ENCODE measurements around the gene EEF2K. TPM values are rescaled to one million over a fixed set of nuclear protein-coding genes. Genes with fewer than 3 reads are reported as not detected.

The EEF2K gene
- total and polyA plus RNA-seq, 4 donors, result 5.6 to 40.8 (median 17.4) TPM

DNA sequence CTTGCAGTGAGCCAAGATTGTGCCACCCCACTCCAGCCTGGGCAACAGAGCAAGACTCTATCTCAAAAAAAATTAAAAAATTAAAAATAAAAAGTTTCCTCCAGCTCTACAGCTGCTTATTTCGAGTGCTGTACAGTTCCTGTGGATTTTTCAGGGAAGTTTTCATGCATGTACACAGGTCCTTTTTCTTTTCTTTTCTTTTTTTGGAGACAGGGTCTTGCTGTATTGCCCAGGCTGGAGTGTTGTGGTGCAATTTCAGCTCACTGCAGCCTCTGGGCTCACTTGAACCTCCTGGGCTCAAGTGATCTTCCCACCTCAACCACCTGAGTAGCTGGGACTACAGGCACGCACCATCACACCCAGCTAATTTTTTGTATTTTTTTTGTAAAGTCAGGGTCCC is 15.9 kb downstream of the EEF2K start:
- WGBS, 2 donors, result 92 to 97% methylated on average over 2 of the region's 2 CpGs
- Histone ChIP-seq H3K4me3 (no peak overlapping the region), H3K27ac (ENCODE audit: low read depth in 1 of 2, low read length in 1 of 2) (no peak overlapping the region), H3K4me1 (ENCODE audit: control insufficient read depth in 5 of 5, insufficient read depth in 5 of 5, low read length in 5 of 5) (peaks cover 0 to 10% (median 5%) of the 10 kb centered on the region in 5 donors), H3K36me3 (ENCODE audit: control insufficient read depth in 4 of 4, insufficient read depth in 4 of 4, low read length in 4 of 4) (peaks cover 0 to 4% (median under 1%) of the 10 kb centered on the region in 4 donors), H3K9me3 (ENCODE audit: control insufficient read depth in 4 of 4, insufficient read depth in 3 of 4, low read length in 3 of 4) (peaks cover 0 to 2% (median 0%) of the 10 kb centered on the region in 4 donors), H3K27me3 (ENCODE audit: control insufficient read depth in 3 of 3, insufficient read depth in 3 of 3, low read length in 2 of 3) (no peaks in the 10 kb centered on the region), H3K9ac (ENCODE audit: insufficient read depth in 1 of 2, low read length in 2 of 2) (no peak overlapping the region)
- TF ChIP-seq CTCF (IDR thresholded peaks at IDR 0.05; ENCODE audit: control extremely low read depth, extremely low read depth), result no peak
- no peak for DNase-seq
- no peak for ATAC-seq (ENCODE audit: insufficient read depth, low FRiP score)

DNA sequence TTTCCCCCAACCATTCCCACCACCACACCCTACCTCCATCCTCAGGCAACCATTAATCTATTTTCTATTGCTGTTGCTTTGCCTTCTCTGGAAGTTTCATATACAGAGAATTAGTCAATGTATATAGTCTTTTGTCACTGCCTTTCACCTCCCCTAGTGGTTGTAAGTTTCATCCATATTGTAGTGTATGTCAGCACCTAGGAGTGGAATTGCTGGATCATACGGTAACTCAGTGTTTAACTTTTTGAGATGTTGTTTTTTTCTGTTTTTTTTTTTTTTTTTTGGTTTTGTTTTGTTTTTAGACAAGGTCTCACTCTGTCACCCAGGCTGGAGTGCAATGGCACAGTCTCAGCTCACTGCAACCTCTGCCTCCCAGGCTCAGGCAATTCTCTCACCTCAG is 16.9 kb downstream of the EEF2K start:
- no peak overlapping the region for H3K9ac ChIP-seq (ENCODE audit: insufficient read depth in 1 of 2, low read length in 2 of 2)
- H3K27ac ChIP-seq (ENCODE audit: low read depth in 1 of 2, low read length in 1 of 2), result no peak overlapping the region
- H3K4me1 ChIP-seq (ENCODE audit: control insufficient read depth in 5 of 5, insufficient read depth in 5 of 5, low read length in 5 of 5), result peaks cover 0 to 10% (median 5%) of the 10 kb centered on the region in 5 donors
- peaks cover 0 to 6% (median 2%) of the 10 kb centered on the region in 4 donors for H3K36me3 ChIP-seq (ENCODE audit: control insufficient read depth in 4 of 4, insufficient read depth in 4 of 4, low read length in 4 of 4)
- ATAC-seq (ENCODE audit: insufficient read depth, low FRiP score) (no peak), DNase-seq (no peak)
- TF ChIP-seq CTCF (IDR thresholded peaks at IDR 0.05; ENCODE audit: control extremely low read depth, extremely low read depth), result no peak
- peaks cover 0 to 2% (median 0%) of the 10 kb centered on the region in 4 donors for H3K9me3 ChIP-seq (ENCODE audit: control insufficient read depth in 4 of 4, insufficient read depth in 3 of 4, low read length in 3 of 4)
- no peaks in the 10 kb centered on the region for H3K27me3 ChIP-seq (ENCODE audit: control insufficient read depth in 3 of 3, insufficient read depth in 3 of 3, low read length in 2 of 3)
- WGBS, 2 donors, result 82 to 97% methylated on average over 1 of the region's 1 CpG
- no peak overlapping the region for H3K4me3 ChIP-seq

- Histone ChIP-seq H3K27ac (ENCODE audit: low read depth in 1 of 2, low read length in 1 of 2) (peak overlapping the region in 1 of 2 donors; percentile 44), H3K9me3 (ENCODE audit: control insufficient read depth in 4 of 4, insufficient read depth in 3 of 4, low read length in 3 of 4) (no peaks in the 10 kb centered on the region), H3K36me3 (ENCODE audit: control insufficient read depth in 4 of 4, insufficient read depth in 4 of 4, low read length in 4 of 4) (peaks cover 0 to 9% (median 4%) of the 10 kb centered on the region in 4 donors), H3K27me3 (ENCODE audit: control insufficient read depth in 3 of 3, insufficient read depth in 3 of 3, low read length in 2 of 3) (no peaks in the 10 kb centered on the region), H3K4me1 (ENCODE audit: control insufficient read depth in 5 of 5, insufficient read depth in 5 of 5, low read length in 5 of 5) (peaks cover 0 to 7% (median 0%) of the 10 kb centered on the region in 5 donors), H3K9ac (ENCODE audit: insufficient read depth in 1 of 2, low read length in 2 of 2) (no peak overlapping the region), H3K4me3 (no peak overlapping the region)
- ATAC-seq (ENCODE audit: insufficient read depth, low FRiP score), result no peak
- no peak for TF ChIP-seq CTCF (IDR thresholded peaks at IDR 0.05; ENCODE audit: control extremely low read depth, extremely low read depth)
- 64 to 84% methylated on average over 7 of the region's 7 CpGs for WGBS, 2 donors
- DNase-seq, result no peak
These were observed 19.0 kb downstream of the EEF2K start for GRCh38 chr16:22225060-22225459.

DNA sequence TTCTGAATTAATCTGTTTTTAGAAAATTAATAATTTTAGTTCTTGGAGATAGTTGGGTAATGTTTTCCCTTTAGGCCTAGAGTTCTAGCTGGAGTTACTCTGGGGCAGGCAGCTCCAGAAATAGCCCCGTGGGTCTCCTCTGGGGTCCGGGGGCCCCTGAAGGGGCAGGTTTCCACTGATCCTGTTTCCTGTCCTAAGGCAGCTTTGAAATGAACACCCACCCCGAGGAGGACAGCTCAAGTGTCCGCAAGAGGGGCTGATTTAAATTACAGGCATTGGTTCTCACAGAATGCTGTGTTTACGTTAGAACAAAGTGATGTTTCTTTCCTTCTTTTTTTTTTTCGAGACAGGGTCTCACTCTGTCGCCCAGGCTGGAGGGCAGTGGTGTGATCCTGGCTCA is 23.8 kb downstream of the EEF2K start:
- TF ChIP-seq CTCF (IDR thresholded peaks at IDR 0.05; ENCODE audit: control extremely low read depth, extremely low read depth), result no peak
- H3K27me3 ChIP-seq (ENCODE audit: control insufficient read depth in 3 of 3, insufficient read depth in 3 of 3, low read length in 2 of 3), result no peaks in the 10 kb centered on the region
- peaks cover 0 to 13% (median 6%) of the 10 kb centered on the region in 4 donors for H3K36me3 ChIP-seq (ENCODE audit: control insufficient read depth in 4 of 4, insufficient read depth in 4 of 4, low read length in 4 of 4)
- peaks cover 0 to 2% (median 0%) of the 10 kb centered on the region in 5 donors for H3K4me1 ChIP-seq (ENCODE audit: control insufficient read depth in 5 of 5, insufficient read depth in 5 of 5, low read length in 5 of 5)
- WGBS, 2 donors, result 65 to 67% methylated on average over 7 of the region's 7 CpGs
- ATAC-seq (ENCODE audit: insufficient read depth, low FRiP score), result no peak
- no peak overlapping the region for H3K9ac ChIP-seq (ENCODE audit: insufficient read depth in 1 of 2, low read length in 2 of 2)
- no peak overlapping the region for H3K4me3 ChIP-seq
- DNase-seq, result peak in 1 of 3 donors; percentile 9
- no peak overlapping the region for H3K27ac ChIP-seq (ENCODE audit: low read depth in 1 of 2, low read length in 1 of 2)
- no peaks in the 10 kb centered on the region for H3K9me3 ChIP-seq (ENCODE audit: control insufficient read depth in 4 of 4, insufficient read depth in 3 of 4, low read length in 3 of 4)
